GM18951 (cell line): ENCODE measurements around the gene TRIM56.

Experiments used
- POLR2A ChIP-seq: IDR thresholded peaks from 4 replicates; pipeline ENCODE4 v1.6.1; 2011; ENCODE audit warnings: mild to moderate bottlenecking; ENCODE audit not compliant: insufficient read length, insufficient read depth; ENCODE audit errors: extremely low read depth
- in situ Hi-C: fragments of 300-500 bp; cut with MboI; formaldehyde crosslinking; loops from one replicate; pipeline ENCODE4 v1.12.0; 2022; ENCODE audit warnings: low sequenced_read_pairs, mixed read lengths, inconsistent platforms; ENCODE audit not compliant: unreplicated experiment

TRIM56 gene

DNA sequence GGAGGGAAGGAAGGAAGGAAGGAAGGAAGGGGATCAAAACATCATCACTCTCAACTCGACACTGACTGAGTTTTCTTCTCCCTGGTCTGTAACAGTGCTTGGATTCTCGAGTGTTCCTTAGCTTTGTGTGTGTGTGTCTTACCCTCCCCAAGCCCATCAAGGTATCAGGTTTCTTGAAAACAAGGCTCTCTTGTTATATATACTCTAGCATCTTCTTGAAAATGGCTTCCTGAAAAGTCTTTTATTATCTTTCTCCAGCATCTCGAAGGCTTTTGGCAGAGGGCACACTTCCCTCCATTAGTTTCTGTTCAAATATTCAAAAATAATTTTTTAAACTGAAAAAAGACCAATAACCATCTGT is 55.0 kb downstream of the TRIM56 start:
- in situ Hi-C loops: no loop called here
- no peak for TF ChIP-seq POLR2A

DNA sequence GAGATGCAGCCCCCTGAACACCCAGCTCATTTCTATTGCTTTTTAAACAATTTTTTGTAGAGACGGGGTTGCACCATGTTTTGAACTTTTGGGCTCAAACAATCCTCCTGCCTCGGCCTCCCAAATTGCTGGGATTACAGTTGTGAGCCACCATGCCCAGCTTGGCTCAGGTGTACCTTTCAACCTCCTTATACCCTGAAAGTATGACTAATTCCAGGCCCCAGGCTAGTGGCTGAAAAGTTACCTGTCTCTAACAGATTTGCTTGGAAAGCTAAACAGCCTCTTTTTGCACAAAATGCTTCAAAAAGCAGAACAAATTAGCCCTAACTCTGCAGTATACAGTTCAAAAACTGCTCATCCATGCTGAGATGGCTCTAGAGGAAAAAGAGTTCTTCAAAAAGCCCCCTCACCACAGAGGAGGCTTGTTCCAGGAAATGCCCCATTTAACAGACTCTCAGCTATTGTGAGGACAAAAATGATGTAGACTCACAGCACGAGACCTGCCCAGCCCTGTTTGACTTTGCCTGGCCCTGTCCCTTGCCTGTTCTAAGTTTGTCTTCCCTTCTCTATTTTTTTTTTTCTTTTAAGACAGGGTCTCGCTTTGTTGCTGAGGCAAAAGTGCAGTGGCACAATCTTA is 55.6 kb downstream of the TRIM56 start:
- TF ChIP-seq POLR2A: no peak
- in situ Hi-C loops: no loop called here
